Right atrium auricular region (tissue), 2 donors: ENCODE results near the gene COL5A2. TPM values are rescaled to one million over a fixed set of nuclear protein-coding genes. Genes with fewer than 3 reads are reported as not detected.

ENCODE experiments used
- DNase-seq: peaks from one replicate; pipeline ENCODE4 v3.0.0-alpha.2; 2019; ENCODE audit warnings: low spot score
- H3K27ac ChIP-seq, 2 donors: fragments of 200-600 bp; sonication (generic); 1 replicate in 1 of 2; 2 replicates in 1 of 2; pipeline ENCODE4 v1.5.1; 2016 to 2019
- H3K27me3 ChIP-seq, 2 donors: fragments of 200-600 bp; sonication (generic); one replicate each; pipeline versions ENCODE4 v1.5.1 to v1.6.0; 2017 to 2019
- H3K36me3 ChIP-seq: fragments of 200-600 bp; sonication (generic); one replicate; pipeline ENCODE4 v1.5.1; 2016
- H3K4me1 ChIP-seq, 2 donors: fragments of 200-600 bp; sonication (generic); one replicate each; pipeline versions ENCODE4 v1.5.1 to v1.6.0; 2017 to 2019
- H3K4me3 ChIP-seq, 2 donors: fragments of 200-600 bp; sonication (generic); 1 replicate in 1 of 2; 2 replicates in 1 of 2; pipeline ENCODE4 v1.5.1; 2017 to 2019; ENCODE audit warnings: mild to moderate bottlenecking in 1 of 2, moderate library complexity in 1 of 2
- H3K9me3 ChIP-seq, 2 donors: fragments of 200-600 bp; sonication (generic); one replicate each; pipeline ENCODE4 v1.5.1; 2019
- CTCF ChIP-seq, 2 donors: fragments of 200-600 bp; sonication (generic); IDR thresholded peaks; one replicate each; pipeline ENCODE4 v1.5.1; 2019; ENCODE audit warnings: antibody characterized with exemption in 2 of 2
- total RNA-seq, 2 donors: library from RNA; depleted of rRNA; stranded (reverse); fragments of >200 nt; gene quantifications; one replicate each; pipeline ENCODE4 v1.1.0, GENCODE V29; 2016

The COL5A2 gene
- total RNA-seq, 2 donors from 2014 or later = 15.8 to 24.8 TPM

DNA sequence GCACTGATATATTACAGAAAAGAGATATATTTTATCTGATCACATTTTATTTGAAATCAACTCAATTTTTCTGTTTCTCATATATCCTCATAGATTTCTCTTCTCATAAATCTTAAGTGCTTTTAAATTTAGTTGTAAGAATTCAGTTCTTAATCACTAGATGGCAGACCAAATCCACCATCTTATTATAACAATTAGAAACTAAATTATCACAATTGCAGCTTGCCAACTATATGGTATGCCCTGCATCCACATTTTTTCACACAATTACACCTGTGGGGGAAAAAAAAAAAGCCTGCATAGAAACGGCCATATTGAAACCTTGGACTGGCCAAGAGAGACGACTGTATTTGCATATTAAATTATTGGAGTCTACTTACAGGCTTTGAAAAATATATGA lies 64.4 kb downstream of the COL5A2 start:
- peak in 1 of 2 donors; percentile 32 for TF ChIP-seq CTCF (IDR thresholded peaks at IDR 0.05)

GRCh38 chr2:189113963-189114362 lies 65.6 kb downstream of the COL5A2 start:
- no peak for TF ChIP-seq CTCF (IDR thresholded peaks at IDR 0.05)
- no peak for DNase-seq

More for the DNA sequence above, 64.4 kb downstream of the COL5A2 start:
- Histone ChIP-seq H3K27ac (no peak overlapping the region), H3K4me1 (peaks cover 0 to 8% of the 10 kb centered on the region in 2 donors), H3K27me3 (no peaks in the 10 kb centered on the region), H3K9me3 (no peaks in the 10 kb centered on the region), H3K4me3 (no peak overlapping the region), H3K36me3 (no peaks in the 10 kb centered on the region)
- no peak for DNase-seq

GRCh38 chr2:189111063-189111715 lies 68.4 kb downstream of the COL5A2 start:
- TF ChIP-seq CTCF (IDR thresholded peaks at IDR 0.05) = no peak
- no peaks in the 10 kb centered on the region for H3K36me3 ChIP-seq
- H3K9me3 ChIP-seq = no peaks in the 10 kb centered on the region

More at GRCh38 chr2:189113963-189114362, 65.6 kb downstream of the COL5A2 start:
- H3K4me1 ChIP-seq = peaks cover 0 to 8% of the 10 kb centered on the region in 2 donors
- H3K27ac ChIP-seq = no peak overlapping the region
- H3K27me3 ChIP-seq = no peaks in the 10 kb centered on the region
- H3K36me3 ChIP-seq = no peaks in the 10 kb centered on the region
- no peak overlapping the region for H3K4me3 ChIP-seq
- H3K9me3 ChIP-seq = no peaks in the 10 kb centered on the region

DNA sequence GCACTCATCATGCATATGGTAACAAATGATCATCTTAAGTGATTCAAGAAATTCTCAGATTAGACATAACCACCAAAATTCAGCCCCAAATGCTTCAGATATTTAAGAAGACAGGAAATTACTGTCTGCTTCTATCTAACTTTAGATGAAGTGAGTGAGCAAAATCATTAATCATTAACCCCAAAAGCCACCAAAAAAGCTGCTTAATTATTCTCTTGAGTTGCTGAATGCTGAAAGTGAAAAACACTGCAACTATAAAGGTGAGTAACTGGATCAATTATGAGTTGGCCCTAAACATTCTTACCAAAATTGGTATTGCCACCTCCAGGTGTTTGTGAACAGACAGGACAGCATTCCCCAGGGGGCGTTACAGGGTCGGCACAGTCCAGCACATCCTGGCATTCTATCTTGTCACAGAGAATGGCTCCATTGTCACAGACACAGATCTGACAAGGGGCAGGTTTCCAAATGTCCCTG lies 69.6 kb downstream of the COL5A2 start:
- TF ChIP-seq CTCF (IDR thresholded peaks at IDR 0.05) = no peak
- DNase-seq = no peak
- Histone ChIP-seq H3K27me3 (no peaks in the 10 kb centered on the region), H3K27ac (no peak overlapping the region), H3K36me3 (no peaks in the 10 kb centered on the region), H3K9me3 (no peaks in the 10 kb centered on the region), H3K4me1 (no peaks in the 10 kb centered on the region), H3K4me3 (no peak overlapping the region)

More at GRCh38 chr2:189111063-189111715, 68.4 kb downstream of the COL5A2 start:
- Histone ChIP-seq H3K4me3 (no peak overlapping the region), H3K27ac (no peak overlapping the region), H3K27me3 (no peaks in the 10 kb centered on the region), H3K4me1 (peaks cover 0 to 8% of the 10 kb centered on the region in 2 donors)
- no peak for DNase-seq

GRCh38 chr2:189104934-189105333 lies 74.6 kb downstream of the COL5A2 start:
- H3K27me3 ChIP-seq = no peaks in the 10 kb centered on the region
- no peak for DNase-seq
- H3K4me3 ChIP-seq = no peak overlapping the region
- no peak overlapping the region for H3K27ac ChIP-seq
- no peaks in the 10 kb centered on the region for H3K36me3 ChIP-seq
- H3K4me1 ChIP-seq = no peaks in the 10 kb centered on the region
- no peaks in the 10 kb centered on the region for H3K9me3 ChIP-seq
- TF ChIP-seq CTCF (IDR thresholded peaks at IDR 0.05) = no peak

DNA sequence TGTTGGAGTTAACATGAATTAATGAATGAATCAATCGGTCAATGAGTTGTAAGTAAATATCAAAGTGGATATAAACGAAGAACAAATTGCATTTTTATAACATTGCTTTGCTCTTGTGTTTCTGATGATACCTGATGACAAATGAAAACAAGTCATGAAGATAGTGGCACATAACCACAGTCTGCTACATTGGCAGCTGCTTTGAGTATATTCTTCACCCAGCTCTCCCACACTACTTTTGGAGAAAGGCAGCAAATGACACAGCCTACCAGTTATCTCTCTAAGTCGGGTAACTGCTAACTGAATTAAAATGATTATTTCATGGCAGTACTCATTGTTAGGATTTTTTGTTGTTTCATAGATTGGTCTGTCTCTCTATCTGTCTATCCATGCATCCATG lies 76.8 kb downstream of the COL5A2 start:
- DNase-seq = no peak
- no peaks in the 10 kb centered on the region for H3K27me3 ChIP-seq
- H3K4me1 ChIP-seq = no peaks in the 10 kb centered on the region
- no peaks in the 10 kb centered on the region for H3K9me3 ChIP-seq
- TF ChIP-seq CTCF (IDR thresholded peaks at IDR 0.05) = no peak
- H3K36me3 ChIP-seq = no peaks in the 10 kb centered on the region
- no peak overlapping the region for H3K27ac ChIP-seq
- H3K4me3 ChIP-seq = no peak overlapping the region
